HL-60/S4 treated with phorbol 12-myristate 13-acetate at 8.2 ng/mL for 4 days and 3 days (cell line): ENCODE results near the gene C10orf67.

Experiments
- in situ Hi-C: fragments of 300-500 bp; cut with MboI; formaldehyde crosslinking; loops from 2 replicates; pipeline ENCODE4 v1.15.0; 2022; ENCODE audit warnings: low sequenced_read_pairs

Gene C10orf67

GRCh38 chr10:23326544-23327307, 17.9 kb downstream of the C10orf67 start:
- in situ Hi-C loops = no loop called here

DNA sequence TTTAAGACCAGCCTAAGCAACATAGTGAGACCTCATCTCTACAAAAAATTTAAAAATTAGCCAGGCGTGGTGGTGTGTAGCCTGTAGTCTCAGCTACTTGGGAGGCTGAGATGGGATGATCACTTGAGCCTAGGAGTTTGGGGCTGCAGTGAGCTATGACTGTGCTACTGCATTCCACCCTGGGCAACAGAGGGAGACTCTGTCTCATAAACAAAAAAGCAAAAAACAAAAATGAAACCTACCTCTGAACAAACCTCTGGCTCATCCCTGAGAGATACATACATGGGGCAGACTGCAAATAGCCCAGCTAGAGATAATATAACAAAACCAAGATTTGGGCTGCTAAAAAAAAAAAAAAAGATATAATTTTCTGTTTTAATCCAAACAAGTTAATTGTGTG, 19.5 kb downstream of the C10orf67 start:
- in situ Hi-C loops = no loop called here

DNA sequence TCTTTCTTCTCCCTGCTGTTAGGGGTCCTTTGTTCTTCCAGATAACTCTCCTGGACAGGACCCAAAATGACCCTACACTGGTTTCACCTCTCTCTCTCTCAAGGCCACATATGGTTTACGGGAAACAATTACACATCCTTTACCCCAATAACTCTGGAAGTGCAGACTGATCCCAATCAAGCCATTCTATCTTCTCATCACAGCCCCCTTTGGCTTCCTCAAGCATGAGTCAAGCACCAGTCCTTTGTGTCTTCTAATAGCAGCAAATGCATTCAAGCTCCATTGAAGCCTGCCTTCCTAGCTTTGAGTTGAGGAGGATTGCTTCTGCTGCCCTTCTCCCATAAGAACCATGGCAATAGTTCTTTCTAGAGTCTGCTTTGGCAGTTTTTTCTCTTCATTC, 20.2 kb downstream of the C10orf67 start:
- in situ Hi-C loops = loop anchor here (25.0 kb wide), 1 partner anchor 363 kb away; no protein-coding TSS in a partner anchor

DNA sequence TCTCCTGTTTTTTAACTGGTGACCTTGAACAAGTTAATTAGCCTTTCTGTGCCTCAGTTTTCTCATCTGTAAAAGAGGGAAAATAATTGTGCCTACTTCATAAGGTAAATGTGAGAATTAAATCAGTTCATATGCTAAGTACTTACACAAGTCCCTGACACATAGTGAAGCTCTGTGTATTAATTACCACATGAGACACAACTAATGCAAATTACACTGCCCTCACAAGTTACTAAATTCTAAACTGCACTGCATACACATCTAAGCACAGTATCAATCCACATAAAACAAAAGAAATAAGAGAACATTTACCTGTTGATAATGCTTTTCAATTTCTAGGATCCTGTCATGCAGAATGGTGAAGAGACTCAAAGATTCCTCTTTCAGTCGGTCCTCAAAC, 22.5 kb downstream of the C10orf67 start:
- in situ Hi-C loops = loop anchor here (25.0 kb wide), 1 partner anchor 365 kb away; no protein-coding TSS in a partner anchor

GRCh38 chr10:23319835-23320234, 24.8 kb downstream of the C10orf67 start:
- in situ Hi-C loops = loop anchor here (25.0 kb wide), 1 partner anchor 367 kb away; no protein-coding TSS in a partner anchor

GRCh38 chr10:23318359-23318758, 26.2 kb downstream of the C10orf67 start:
- in situ Hi-C loops = loop anchor here (25.0 kb wide), 1 partner anchor 369 kb away; no protein-coding TSS in a partner anchor

DNA sequence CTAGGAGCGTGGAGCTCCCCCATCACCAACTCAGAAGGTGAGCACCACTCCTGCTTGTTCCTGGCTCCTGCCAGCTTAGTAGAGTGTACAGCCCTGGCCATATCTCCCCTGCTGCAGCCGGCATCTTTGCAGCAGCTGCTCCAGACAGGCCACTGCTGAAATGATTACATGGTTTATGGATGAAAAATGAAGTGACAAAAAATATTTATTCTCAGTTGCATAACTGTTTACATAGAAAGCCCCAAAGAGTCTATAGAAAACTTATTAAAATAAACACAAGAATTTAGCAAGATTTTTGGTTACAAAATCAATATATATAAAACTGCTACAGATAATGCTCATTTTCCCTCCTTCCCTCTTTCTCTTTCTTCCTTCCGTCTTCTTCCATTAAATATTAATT, 27.2 kb downstream of the C10orf67 start:
- in situ Hi-C loops = loop anchor here (25.0 kb wide), 1 partner anchor 370 kb away; no protein-coding TSS in a partner anchor

DNA sequence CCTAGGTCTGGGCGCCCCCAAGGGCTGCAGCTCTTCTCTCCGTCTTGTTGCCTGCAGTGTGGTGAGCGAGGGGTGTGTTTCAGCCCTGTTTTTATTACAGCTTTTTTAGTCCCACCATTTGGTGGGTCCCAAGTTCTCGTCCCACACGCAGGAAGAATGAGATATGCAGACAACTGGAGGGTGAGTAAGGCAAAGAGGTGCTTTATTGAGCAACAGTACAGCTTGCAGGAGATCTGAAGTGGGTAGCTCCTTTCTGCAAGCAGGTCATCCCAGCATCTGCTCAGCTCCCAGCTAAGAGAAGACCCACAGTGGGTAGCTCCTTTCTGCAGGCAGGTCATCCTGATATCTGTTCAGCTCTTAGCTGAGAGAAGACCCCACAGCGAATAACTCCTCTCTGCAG, 28.2 kb downstream of the C10orf67 start:
- in situ Hi-C loops = loop anchor here (25.0 kb wide), 1 partner anchor 371 kb away; no protein-coding TSS in a partner anchor

DNA sequence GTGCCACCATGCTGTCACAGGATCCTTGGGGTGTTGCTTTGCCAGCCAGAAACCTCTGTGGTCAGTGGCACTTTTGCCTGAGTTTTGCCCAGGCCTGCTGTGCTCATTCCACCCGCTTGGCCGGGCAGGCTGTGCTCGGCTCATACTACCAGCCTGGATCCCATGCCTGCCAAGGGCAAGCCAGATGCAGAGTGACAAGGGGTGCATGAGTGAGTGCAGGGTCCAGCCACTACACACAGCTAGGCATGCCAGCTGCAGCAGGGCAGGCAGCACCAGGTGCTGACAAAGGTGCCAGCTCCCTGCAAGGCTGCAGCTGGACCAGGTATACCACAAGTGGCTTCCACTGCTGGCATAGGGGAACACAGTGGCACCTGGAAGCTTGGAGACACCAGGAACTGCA, 28.6 kb downstream of the C10orf67 start:
- in situ Hi-C loops = loop anchor here (25.0 kb wide), 1 partner anchor 371 kb away; no protein-coding TSS in a partner anchor

DNA sequence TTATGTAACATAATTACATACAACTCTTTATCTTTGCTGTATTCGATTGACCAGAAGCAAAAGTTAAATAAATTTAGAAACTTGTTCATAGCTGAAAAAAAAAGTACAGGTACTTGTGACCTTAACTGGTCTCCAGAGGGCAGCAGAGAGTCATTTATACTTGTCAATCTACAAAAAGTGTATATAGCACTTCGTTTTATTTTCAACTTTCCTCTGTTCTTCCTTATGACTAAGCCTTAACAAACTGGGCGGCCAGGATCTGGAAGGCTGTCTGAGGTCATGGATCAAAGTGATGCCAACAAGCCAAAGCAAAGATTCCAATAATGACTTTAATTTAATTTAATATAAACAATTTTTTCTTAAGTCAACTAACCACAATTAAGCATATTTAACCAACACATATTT, 29.8 kb downstream of the C10orf67 start:
- in situ Hi-C loops = loop anchor here (25.0 kb wide), 1 partner anchor 372 kb away; no protein-coding TSS in a partner anchor

- in situ Hi-C loops = loop anchor here (25.0 kb wide), 1 partner anchor 376 kb away; no protein-coding TSS in a partner anchor
Measured at GRCh38 chr10:23311034-23311433, 33.6 kb downstream of the C10orf67 start.

- in situ Hi-C loops = loop anchor here (25.0 kb wide), 1 partner anchor 377 kb away; no protein-coding TSS in a partner anchor
Measured at GRCh38 chr10:23310404-23310803, 34.2 kb downstream of the C10orf67 start.

GRCh38 chr10:23299961-23300360, 44.6 kb downstream of the C10orf67 start:
- in situ Hi-C loops = loop anchor here (25.0 kb wide), 1 partner anchor 387 kb away; no protein-coding TSS in a partner anchor

- in situ Hi-C loops = no loop called here
Measured at GRCh38 chr10:23294638-23295247, 49.9 kb downstream of the C10orf67 start.

DNA sequence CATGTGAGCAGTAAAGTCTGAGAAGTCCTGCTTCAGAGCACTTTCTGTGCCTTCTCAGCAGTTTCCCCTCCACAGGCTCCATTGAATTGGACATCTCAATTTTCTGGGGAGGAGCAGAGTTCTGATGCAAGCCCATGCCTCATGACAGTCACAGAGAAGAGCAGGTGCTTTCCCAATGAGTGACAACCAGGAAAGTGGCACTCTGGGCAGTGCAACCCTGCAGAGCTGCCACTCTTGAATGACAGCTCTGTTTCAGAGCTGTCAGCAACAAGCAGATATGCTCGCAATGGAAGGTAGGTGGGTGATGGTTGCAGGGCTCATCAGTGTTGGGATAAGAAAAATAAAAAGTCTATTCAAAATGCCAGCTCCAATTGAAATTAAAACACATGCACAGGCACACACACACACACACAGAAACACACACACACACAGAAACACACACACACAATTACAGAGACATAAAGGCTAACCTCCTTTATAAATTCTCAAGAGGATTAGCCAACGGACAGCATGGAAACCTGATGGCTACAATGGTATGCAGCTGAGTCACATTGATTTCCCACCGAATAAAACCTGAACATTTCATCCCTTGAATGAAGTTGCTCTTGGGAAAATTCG, 50.5 kb downstream of the C10orf67 start:
- in situ Hi-C loops = no loop called here

DNA sequence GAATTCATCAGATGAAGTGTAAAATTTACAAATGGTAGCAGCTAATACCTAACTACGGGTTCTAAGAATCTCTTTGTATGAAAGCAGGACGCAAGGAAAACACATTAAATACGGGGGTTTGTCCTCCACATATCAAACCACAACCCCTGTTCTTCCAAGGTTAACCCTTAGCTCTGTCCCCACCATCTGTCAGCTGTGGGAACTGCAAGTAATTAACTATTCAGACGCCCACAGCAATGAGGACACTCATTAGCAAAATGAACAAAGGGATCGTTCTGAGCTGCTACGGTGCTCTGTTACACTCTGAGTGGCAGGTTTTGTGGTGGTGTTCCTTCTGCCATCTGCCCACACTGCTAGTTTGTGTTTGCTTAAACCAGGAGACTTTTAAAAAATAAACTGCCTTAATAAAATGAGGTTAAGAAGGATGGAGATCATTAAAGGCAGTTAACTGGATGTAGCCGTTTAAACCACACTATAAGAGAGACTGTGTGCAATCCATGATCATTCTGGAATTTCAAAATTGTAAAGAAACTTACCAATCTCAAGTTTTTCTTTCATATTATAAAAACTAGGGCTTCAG, 51.4 kb downstream of the C10orf67 start:
- in situ Hi-C loops = no loop called here

DNA sequence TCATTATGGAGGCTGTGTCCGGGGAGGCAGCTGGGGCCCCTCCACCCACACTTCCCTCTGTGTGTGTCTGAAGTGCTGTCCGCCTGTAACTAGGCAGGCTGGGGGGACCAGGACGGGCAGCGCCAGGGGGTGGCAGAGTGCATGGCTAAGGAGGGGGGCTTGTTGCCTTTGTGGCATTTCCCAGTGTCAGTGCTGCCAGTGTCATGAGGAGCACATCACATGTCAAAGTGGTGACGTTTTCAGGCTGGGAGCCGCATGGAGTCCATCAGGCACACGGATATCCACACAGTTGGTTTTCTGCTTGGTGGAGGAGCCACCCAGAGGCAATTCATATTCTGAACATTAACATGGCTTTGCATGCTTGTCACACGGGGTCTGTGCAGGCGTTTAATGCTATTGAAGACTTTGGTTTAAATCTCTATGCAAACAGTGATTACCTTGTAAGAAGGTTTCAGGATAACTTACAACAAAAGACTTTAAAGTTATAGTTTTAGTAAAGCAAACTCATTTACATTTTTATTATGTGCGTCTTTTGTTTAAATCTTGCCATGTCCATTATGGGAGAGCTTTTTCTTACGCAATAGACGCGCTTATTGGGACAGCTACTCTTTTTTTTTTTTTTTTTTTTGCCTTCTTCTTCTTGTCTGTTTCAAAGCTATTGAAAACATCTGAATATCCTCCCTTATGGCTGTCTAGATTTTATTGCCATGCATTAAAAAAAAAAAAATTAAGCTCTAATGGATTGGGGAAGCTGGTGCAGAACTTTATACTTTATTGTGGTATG, 52.9 kb downstream of the C10orf67 start:
- in situ Hi-C loops = no loop called here

GRCh38 chr10:23284674-23285335, 59.8 kb downstream of the C10orf67 start:
- in situ Hi-C loops = no loop called here

DNA sequence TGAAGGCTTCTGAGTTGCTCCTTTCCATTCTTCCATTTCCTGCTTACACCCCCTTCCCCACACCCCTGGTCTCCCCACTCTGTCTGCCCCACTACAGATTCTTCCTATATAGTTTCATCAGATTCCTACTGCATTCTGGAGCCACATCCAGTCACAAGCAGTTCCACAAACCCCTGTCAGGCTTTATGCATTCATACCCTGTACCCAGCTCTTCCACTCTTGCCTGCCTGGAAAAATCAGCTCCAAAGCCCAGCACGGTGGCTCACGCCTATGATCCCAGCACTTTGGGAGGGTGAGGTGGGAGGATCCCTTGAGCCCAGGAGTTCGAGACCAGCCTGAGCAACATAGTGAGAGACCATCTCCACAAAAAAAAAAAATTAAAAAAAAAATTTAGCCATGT, 60.4 kb downstream of the C10orf67 start:
- in situ Hi-C loops = no loop called here

GRCh38 chr10:23283680-23284079, 60.9 kb downstream of the C10orf67 start:
- in situ Hi-C loops = no loop called here
